GM11168 (cell line): ENCODE measurements around the gene SLX9.

Experiments used
- in situ Hi-C: fragments of 300-500 bp; cut with MboI; formaldehyde crosslinking; loops from one replicate; pipeline ENCODE4 v1.12.0; 2022; ENCODE audit warnings: low sequenced_read_pairs; ENCODE audit not compliant: unreplicated experiment

The SLX9 gene

DNA sequence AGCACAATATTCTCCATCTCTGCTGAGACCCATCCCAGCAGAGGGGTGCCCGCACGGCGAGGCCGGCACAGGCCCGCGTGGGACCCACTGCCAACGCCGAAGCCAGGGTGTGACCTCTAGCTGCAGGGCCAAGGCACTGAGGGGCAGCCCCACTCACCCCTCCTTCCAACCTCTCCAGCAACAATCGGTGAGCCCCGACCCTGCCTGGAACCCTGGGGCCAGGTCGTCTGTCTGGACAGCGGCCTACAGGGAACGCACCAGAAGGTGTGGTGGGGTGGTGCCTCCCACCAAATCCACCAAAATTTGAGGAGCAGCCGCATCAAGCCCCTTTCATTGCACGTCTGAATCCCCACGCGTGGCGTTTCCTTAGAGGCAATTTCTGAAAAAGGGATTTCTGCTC, 71.6 kb downstream of the SLX9 start:
- in situ Hi-C loops, result no loop called here

DNA sequence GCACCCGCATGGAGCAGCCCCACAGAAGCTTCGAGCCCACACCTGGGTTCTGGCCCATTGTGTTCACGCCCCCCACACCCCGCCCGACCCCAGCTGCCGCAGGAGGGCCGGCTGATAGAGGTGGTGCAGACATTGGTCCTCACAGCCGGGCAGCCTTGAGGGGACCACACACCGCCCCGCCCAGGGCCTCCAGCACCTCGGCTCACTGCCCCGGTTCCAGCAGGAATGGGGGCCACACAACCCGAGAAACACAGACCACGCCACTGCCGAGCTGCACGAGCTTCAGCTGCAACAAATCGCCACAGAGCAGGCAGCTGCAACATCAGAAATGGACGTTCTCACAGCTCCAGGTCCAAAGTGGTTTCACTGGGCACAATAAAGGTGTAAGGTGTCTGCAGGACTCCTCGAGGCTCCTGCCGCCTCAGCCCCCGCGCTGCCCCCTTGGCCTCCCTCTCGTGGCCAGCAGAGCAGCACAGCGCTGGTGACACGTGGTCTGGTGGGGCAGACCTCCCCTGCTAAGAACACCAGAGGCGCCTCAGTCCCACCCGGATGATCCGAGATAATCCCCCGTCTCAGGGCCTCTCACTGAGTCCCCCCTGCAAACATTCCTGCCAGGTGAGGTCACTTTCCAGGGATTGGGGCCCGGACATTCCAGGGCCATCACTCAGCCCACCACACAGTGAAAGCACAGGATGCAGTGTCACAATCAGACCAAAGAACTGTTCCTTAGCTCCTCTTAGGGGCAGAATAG, 72.3 kb downstream of the SLX9 start:
- in situ Hi-C loops, result no loop called here

DNA sequence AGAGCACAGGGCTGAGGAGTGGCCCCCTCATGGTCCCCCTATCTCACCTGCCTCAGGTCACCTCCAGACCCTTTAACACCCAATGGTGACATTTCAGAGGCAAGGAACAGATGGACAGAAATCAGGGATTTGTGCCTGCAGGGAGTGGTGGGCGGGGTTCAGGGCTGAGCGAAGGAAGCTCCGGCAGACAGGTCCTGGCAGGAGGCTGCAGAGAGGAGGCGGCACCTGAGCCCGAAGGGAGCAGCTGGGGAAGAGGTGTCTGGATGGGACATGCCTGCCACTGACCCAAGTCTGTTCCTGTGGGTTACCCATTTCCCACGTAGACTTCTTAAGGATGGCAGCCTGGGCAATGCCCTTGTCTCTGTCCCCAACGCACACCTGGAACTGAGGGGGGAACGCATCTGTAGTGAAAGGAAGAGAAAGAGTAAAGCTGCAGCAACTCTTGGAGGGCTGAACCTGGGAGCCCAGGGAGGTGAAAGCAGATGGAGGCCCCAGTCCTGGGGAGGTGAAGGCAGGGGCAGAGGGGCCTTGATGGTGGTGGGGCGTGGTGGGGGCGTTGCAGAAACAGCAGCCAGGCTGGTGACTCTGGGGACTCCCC, 72.9 kb downstream of the SLX9 start:
- in situ Hi-C loops, result no loop called here

DNA sequence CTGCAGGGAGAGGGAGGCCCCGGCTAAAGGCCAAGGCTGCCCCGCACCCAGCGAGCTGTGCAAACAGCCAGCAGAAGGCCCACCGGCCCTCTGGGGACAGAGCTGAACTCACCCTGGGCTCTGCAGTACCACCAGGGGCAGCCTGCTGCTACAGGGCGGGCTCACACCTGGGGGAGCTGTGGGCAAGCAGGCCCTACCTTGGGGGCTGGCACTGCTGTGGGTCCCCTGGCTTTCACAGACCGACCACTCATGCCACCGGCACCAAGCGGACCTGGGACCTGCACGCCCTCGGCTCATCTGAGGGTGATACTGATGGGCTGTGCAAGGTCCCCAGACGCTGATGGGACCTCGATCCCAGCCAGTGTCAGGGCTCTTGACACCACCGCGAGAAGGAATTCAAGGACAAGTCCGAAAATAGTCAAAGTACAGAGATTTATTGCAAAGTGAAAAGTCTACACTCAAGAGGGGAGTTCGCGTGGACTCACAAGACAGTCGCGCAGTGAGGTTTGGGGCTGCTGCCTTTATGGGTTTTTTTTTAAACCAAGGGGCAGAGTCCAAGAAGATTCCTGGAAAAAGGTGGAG, 73.5 kb downstream of the SLX9 start:
- in situ Hi-C loops, result no loop called here

DNA sequence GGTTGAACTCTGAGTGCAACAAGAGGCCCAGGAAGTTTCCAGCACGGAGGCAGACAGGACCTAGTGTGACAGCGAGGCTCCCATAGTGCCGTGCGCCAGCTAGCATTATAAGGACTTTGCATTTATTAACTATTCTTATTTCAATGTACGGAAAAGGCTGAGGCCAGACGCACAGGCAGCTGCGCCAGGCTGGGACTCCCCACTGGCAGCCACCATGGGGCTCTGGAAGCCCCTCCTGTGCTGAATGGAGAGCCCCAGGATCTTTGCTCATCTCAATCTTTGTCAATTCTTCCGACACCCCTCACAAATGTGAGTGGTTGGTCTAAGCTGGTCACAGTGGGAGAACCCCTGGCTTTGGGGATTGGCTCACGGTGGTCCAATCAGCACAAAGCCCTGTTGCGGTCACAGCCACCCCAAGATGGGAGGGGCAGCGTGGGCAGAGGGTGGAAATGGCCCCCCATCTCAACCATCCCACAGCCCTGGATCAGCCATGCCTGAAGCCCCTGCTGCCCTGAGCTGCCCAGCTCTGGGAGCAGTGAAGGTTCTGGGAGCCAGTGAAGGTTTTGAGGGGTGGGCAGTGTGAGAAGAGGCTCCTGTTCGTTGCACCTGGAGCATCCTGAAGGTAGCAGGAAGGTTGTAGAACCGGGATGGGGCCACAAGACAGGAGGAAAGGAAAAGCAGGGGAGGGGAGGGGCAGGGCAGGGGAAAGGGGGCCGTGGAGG, 75.1 kb downstream of the SLX9 start:
- in situ Hi-C loops, result no loop called here

DNA sequence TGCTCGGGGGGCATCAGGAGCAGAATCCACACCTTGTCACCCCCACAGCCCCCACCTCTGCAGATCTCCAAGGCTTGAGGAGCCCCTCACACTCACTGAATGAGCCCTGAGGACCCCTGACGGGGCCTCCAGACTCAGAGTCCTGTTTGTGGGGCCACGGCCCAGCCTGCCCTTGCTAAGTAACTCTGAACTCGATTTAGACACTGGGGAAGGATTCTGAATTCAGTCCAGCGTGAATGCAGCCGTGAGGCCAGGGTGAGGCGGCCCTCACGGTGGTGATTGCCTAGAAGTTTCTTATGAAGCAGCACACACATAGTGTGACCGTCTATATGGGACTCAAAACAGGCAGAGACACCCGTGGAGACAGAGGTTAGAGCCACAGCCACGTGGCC, 75.6 kb downstream of the SLX9 start:
- in situ Hi-C loops, result no loop called here

DNA sequence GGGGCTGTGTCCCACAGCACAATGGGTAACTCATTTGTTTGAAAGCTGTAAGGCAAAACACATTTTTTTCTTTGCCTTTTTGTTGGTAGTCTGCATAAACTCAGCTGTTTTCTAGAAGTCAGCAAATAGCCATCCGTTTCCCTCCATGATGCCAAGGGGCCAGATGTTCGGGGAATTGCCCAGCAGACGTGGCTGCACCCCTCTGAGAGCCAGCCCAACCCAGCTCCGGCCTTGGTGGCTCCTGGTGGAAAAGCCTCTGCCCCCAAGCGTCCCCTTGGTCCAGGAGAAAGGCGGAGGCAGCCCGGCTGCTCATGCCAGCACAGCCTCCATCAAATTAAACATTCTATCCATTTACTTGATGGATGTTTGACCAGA, 76.2 kb downstream of the SLX9 start:
- in situ Hi-C loops, result no loop called here

DNA sequence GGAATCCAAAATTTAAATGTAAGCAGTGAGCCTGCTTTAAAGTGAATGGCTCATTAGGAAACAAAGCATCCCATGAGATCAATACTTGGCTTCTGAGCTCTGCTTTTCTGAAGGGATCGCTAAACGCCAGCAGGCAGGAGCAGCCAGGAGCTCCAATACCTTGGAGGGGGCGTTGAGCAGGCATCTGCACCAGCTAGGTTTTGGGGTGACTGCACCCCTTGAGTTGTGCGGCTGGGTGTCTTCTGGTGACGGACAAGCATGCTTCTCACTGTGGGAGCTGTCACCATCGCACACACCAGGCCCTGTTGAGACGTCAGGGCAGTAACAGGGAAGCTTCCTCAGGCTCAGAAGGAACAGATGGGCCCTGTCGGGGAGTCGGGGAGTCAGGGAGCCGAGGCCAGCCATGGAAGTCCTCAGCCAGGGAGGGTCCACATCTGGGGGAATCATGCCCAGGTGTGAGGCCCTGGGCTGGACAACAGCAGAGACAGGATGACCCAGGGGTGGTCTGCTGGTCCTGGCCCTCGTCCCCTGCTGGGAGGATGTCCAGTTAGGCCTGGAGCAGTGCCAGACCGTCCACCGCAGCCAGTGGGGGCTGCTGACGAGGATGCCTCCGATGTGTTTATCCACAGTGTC, 76.7 kb downstream of the SLX9 start:
- in situ Hi-C loops, result no loop called here

DNA sequence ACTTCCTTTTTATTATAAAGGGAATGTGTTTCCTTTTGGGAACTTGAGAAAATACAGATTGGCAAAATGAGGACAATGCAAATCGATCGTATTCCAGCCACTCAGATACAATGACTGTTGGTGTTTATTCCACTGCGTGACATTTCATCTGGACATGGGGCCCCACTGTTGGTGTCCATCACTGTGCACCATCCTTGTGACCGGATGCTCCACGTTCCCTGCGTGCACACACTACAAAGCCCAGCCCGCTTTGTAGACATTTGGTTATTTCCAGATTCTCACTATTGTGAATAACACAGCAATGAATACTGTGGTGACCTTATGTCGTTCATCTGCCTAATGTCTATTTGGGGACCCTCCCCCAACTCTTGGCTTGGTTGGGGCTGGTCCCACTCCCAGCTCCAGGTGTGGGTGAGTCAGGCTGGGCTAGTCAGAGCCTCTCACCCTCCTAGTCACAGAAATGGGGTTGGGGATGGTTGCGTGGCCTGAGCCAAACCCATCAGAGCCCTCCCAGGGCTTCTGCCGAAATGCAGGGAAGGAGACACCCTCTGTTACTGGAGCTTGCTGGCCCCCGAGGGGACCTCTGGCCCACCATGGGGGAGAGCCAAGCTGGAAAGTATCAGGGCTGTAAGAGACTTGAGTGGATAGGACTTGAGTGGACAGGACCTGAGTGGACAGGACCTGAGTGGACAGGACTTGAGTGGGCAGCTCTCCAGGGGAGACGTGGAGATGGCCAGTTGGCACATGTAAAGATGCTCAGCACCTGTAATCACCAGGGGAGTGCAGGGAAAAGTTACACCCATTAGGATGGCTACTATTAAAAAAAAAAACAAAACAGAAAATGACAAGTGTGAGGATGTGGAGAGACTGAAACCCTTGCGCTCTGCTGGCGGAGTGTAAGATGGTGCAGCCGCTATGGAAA, 77.5 kb downstream of the SLX9 start:
- in situ Hi-C loops, result no loop called here

DNA sequence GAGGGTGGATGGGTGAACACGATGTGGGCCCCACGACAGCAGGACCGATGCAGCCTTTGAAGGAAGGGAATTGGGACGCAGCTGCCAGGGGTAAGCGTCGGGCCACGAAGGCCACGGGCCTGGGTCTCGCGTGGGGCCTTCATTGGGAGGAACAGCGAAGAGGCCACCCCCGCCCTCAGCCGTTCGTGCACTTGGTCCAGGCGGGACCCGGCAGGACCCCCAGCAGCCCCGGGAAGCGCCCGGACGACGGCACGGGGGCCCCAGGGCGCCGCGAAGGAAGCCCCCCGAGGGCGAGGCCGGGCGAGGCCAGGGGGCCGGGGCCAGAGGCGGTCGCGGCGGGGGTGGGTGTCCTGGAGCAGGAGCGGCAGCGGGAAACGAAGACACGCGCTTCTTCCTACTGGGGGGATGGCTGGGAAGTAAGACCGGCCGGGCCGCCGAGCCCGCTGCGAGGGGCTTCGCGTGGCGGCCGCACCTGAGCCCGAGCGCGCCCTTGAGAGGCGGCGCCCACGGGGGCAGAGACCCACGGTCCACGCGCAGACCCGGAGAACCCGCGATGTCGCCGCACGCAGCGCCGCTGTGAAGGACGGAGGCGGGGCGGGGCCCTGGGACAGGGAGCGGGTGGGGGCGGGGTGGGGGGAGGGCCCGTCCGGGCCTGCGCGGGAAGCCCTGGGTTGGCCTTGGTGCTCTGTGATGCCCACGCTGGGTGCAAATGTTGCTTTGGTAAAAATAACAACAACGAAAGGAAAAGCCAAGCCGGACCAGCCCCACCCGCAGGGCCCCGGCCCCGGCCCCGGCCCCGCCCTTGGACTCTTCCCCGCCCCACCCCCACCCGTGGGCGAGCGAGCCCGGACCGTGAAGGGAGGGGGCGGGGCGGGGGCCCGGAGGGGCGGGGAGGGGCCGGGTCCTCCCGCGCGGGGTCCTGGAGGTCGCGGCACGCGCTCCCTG, 78.6 kb downstream of the SLX9 start:
- in situ Hi-C loops, result no loop called here

DNA sequence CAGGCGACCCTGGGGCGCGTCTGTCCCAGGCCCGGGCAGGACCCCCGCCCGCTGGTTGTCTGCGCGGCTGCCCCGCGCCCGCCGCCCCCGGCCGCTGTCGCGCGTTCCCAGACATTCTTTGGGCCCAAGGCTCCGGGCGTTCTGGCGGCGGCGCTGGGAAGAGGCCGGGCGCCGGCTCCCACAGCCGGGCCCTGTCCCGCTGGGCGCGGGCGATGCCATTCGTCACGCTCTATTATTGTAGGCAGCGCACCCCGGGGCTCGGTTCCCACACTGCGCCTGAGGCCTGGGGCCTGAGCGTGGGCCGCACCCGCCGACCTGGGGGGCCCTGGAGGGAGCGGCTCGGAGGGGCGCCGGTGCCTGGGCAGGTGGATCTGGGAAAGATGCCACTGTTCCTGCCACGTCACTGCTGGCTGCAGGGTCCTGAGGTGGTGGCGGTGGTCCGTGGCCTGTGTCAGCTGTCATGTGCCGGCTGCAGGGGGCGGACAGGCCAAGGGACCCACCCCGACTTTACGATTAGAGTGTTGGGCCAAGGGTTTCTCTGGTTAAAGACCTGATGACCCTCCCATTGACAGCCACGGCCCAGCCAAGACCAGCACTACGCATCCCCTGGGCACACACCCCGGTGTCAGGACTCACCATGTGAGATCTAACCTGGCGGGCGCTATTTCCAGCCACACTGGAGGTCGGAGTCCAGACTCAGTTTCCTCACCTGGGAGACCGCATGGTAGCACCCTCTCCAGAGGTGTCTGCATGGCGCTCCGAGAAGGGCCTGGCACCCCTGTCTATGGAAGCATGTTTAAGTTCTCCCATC, 79.5 kb downstream of the SLX9 start:
- in situ Hi-C loops, result no loop called here

DNA sequence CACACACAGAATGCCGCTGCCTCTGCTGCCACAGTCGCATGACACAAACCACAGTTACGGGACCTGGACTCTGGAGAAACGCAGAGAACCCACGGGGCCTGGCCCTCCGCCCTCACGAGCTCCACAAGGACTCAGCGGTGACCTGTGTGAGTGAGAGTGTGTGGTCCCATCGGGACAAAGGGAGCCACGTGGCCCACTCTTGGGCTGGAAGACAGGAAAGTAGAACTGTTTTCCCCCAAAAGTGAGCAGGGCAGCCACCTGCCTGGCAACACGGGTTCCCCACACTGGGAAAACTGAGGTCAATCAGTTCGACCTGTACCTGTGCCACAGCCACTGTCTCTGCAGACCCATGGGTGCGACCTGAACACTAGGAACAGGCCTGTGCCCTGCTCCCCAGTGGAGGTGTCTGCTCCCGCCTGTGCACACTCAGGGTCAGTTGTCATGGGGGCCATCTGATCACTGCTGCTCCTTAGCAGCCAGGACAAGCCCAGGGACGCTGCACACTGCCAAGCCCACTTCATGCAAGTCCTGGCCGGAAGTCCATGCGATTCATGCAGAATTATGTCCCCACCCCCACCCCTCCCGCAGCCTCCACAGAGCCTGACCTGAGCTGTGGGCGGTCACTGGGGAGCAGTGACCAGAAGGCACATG, 80.2 kb downstream of the SLX9 start:
- in situ Hi-C loops, result no loop called here

DNA sequence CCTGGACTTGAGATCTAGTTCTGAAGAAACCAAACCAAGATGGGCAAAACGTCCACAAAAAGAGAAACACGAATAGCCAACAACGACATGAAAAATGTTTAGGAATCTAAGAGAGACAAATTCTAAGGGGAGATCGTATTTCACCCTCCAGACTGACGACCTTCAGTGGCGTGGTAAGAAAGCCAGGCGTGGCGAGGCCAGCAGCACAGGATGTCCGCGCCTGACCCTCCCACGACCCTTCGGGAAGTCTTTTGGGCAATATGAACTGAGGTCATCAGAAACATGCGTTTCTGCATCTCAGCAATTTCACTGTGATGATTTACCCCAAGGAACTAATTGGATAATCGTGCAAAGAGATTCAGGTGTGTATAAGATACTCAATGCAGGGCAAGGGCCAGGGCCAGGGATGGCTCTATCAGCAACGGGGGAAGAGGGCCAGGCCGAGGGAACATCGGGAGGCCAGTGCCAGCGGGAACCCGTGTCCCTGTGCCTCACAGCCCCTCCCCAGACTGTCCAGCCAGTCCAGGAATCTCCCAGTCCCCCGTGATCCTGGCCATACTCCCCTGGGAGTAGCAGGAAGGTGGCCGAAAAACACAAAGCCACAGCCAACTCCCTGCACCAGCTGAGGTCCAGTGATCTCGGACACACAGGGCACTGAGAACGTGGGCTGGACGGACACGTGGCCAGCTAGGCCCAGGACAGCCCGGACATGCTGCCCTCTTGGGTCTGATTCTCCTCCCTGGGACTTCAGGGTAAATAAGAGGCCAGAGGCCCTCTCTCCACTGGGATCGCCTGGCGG, 81.0 kb downstream of the SLX9 start:
- in situ Hi-C loops, result no loop called here

DNA sequence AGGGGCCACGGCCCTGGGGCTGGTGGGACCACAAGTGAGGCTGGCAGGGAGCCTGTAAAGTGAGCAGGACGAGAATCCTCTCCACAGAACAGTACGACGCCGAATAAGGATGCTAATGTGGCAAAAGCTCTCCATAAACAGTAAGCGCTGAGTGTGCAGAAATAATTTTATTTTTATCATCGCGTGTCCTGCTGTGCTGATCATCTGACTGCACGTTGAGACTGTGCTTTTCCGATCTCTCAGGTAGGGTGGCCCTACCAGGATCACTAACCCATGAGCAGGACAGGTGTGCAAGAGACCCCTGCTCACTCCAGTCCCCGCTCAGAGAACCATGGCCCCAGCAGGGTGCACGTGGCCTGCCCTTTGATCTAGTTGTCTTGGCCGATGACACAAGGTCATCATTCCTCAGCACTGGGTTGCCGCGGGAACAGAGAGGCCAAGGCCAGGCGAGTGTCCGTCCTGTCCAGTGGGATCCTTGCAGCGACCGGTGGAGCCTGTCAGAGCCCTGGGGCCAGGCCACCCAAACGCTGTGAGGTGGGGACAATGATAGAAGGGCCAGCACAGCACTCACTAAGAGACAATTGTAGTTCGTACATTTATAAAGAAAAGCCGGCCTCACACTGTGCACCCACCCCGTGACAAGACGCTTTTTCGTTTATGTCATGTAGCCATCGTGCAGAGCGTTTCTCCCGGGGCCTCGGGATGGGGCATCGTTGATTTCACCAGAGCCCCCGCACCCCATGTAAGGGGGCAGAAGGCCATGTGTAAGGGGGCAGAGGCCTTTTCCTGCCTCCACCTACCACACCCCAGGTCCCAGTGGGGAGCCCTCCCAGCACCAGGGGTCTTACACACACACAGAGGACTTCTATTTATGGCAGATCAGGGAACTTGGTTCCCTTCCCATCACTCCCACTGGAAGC, 81.9 kb downstream of the SLX9 start:
- in situ Hi-C loops, result no loop called here

DNA sequence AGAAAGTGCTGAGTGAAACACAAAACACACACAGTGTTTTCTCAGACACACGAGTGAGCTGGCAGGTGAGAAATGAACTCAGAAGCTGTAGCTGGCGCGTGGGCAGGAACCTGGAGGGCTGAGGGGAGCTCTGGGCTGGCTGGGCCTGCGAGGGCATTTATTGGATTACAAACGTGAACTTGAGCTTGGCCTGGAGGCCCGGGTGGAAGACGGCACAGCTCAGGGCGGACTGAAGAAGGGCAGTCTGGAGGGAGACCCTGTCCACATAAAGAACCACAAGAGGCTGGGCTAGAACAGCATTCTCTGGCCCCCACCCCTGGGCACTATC, 82.5 kb downstream of the SLX9 start:
- in situ Hi-C loops, result no loop called here

DNA sequence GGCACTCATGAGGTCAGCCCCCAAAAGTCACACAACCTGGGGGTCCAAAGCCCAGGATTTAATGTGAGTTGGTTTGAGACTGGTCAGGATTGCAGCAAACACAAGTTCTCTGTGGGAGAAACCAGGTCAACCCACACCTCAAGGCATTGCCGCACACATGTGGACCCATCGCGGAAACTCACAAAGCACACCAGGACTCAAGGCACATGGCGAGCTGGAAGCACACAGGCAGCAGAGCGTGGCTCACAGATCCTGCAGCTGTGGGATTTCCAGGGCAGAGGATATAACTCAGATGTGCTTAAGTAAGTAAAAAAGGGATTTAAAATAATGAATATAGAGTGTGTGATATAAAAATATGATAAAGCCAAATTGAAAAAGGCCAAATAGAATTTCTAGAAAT, 82.9 kb downstream of the SLX9 start:
- in situ Hi-C loops, result no loop called here
